NCI-H1436 treated with DMSO at 0.1 percent for 48 hours (cell line): ENCODE data around the gene GSTM5.
"Not testable (repeated sequence)": the region's sequence is repeated elsewhere in the genome, so short reads cannot be mapped to it uniquely, and the experiment has no call there.

ENCODE experiments used
- DNase-seq: peaks from one replicate; lab custom pipeline; 2025; lab: John Stamatoyannopoulos, UW

GSTM5 gene

DNA sequence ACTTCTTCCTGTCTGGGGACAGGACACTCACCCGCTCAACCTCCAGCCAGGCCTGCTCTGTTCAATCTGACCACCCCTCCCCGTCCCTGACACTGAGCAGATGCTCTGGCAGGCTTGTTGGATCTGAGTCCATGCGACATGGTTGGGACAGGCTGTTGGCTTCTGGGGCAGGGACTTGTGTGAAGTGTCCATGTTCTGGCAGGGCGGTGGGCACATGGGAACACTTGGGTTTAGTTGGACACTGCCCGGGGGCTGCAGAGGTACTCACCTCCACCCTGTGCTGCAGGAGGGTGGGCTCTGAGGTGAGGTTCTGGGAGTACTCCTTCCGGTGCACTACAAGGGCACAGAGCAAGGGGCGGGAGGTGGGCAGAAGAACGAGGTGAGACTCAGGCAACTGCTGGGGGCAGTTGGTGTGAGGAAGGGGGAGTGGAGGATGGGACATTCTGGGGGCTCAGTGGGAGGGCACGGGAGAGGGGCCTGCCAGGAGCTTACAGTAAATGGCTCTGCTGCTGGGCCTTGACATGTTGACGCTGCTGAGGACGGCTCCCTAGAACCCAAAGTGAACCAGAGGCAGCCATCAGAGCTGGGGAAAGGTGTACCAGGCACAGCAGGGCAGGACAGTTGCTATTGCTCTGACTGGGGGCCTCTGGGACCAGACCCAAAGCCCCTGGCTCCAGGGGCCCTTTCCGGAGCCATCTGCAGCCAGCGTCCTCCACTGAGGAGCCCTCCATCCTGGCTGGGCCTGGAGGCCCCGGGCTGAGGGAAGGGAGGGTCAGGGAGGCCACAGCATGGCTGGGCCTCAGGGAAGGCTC, 49.4 kb downstream of the GSTM5 start:
- no peak for DNase-seq

DNA sequence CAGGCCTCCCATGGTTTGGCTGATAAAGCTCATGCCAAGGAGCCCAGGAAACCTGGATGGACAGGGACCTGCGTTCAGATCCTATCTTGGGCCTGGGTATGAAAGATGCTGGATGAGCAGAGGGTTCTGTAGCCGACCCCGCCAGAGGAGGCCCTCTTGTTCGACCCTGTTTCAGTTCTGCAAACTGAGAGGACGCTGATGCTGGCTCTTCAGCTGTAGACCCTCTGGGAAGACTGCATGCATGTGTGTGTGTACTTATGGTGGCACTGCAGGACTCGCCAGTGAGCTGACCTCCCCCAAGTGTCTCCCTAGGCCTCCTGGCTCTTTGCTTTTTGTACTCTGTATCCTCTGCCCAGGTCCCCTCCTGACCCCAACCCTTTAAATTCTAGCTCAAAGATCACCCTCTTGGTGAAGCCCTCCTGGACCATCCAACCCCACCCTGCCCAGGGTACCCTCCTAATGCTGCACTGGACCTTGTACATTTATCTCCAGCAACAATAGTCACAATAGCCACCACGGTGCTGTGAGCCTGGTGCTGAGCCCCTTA, 50.1 kb downstream of the GSTM5 start:
- no peak for DNase-seq

GRCh38 chr1:109762821-109763645, 51.0 kb downstream of the GSTM5 start:
- no peak for DNase-seq

- no peak for DNase-seq
Observed at GRCh38 chr1:109763646-109764415, 51.8 kb downstream of the GSTM5 start, which contains the start of gene EPS8L3. TSS of gene EPS8L3 (minus strand) at chr1:109763923. CDS start at chr1:109761749, 2,174 bp downstream.

DNA sequence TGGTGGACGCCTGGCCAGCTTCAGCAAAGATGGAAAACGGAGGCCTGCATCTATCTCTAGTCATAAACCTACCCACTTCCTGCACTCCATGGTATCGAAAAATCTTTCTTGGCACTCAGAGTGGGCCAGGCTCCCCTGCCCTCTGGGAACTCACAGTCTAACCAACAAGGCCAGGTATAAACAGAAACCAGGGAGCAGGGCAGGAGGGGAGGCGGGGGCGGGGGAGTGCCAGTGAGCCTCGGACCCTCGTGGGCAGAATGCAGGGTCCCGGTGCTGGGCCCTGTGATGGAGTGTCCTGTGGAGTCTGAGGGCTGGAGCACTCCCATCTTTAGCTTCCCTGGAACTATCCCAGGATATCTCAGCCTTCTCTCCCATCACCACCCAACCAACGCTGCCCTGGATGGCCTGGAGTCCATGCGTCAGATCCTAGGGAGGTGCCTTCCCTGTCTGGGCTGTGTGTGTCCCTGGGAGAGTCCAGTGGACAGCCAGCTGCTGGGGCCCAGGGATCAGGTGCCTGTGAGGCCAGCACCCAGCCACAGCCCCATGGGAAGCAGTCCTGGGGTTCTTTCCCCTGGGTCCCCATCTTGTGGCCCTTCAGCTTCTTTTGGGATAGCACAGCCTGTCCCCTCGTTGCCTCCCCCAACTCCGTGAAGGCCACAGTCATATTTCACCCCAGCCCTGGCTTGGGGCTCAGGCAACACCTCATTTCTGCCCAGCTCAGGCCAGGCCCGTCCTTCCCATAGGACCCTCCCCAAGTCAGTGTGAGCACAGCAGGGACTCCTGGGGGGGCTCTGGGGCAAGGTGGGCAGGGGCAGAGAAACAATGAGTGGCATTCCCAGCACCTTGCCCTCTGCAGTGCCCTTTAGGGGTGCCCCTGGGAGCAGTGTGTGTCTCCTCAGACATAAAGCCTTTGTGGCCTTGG, 52.8 kb downstream of the GSTM5 start:
- DNase-seq = no peak

DNA sequence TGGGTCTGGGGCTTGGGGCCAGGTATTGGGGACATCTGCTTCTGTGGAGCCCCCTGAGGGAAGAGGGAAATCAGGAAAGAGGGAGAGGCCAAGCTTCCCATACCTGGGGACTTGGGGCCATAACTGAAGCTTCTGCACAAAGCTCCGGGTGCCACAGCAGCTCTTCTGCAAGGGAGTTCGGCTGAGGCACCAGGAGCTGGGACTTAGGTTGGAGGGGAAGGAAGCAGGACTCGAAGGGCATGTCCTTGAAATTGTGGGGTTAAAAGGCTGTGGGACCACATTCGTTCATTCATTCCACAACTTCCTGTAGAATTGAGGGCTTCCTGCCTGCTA, 53.4 kb downstream of the GSTM5 start:
- no peak for DNase-seq

DNA sequence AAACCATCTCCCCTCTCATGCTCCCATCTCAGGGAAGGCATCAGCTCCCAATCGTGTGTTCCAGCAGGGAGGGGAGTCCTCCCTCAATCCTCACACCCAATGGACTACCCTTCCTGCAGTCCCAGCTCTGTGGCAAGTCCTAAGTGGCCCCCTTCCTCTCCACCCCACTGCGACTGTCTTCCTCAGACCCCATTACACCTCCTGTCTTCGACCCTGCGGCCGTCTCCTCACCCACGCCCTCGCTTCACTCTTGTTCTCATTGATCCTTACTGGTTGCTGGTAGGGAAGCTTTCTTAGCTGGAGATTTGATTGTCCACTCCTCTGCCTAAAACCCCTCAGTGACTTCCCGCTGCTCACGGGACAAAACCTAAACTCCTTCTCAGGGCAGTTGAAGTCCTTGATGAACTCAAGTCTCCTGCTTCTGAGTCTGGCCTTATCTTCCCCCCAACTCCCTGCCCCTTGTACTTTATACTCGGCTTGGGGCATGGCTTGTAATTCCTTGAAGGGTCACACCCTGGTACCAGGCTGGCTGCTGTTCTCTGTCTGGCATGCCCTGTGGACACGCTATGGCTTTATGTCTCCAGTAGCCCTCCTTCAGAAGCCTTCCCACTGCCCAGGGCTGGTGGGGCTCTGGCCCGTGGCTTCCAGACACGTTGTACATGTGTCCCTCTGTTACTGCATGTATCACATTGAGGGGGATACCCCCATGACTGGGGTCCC, 54.0 kb downstream of the GSTM5 start:
- no peak for DNase-seq

DNA sequence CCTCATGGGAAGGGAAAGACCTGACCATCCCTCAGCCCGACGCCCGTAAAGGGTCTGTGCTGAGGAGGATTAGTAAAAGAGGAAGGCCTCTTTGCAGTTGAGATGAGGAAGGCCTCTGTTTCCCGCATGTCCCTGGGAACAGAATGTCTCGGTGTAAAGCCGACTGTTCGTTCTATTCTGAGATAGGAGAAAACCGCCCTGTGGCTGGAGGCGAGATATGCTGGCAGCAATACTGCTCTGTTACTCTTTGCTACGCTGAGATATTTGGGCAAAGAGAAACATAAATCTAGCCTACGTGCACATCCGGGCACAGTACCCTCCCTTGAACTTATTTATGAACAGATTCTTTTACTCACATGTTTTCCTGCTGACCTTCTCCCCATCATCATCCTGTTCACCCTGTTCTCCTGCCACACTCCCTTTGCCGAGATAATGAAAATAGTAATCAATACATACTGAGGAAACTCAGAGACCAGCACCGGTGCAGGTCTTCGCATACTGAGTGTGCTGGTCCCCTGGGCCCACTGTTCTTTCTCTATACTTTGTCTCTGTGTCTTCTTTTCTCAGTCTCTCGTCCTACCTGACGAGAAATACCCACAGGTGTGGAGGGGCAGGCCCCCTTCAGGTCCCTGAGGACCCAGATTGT, 55.1 kb downstream of the GSTM5 start:
- not testable (repeated sequence) for DNase-seq
